ENCODE measurements around the gene FAM110A.
"Not testable (repeated sequence)": the region's sequence is repeated elsewhere in the genome, so short reads cannot be mapped to it uniquely, and the experiment has no call there.

Gene FAM110A

DNA sequence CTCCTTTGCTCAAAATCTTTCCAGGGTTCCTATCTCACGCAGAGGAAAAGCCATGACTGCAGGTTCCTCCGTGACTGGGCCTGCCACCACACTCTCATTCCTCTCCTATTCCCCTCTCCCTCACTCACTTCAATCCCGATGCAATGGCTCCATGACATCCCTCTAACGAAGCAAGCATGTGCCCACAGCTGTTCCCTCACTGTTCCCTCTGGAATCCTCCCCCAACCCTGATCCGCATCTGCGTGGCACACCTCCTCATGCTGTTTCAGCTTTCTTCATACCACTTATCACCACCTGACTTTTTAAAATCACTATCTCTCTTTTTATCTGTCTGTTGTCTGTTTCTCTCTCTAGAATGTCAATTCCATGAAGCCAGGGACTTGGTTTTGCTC lies 57.1 kb downstream of the FAM110A start:
- no peaks in the 10 kb centered on the region for H3K9me3 ChIP-seq (ENCODE audit: low read length)
- H3K36me3 ChIP-seq (ENCODE audit: insufficient read depth, low read length) = no peaks in the 10 kb centered on the region
- H2AFZ ChIP-seq (ENCODE audit: low read depth, low read length) = no peak overlapping the region
- no peak overlapping the region for H3K4me3 ChIP-seq (ENCODE audit: low read length)
- peaks cover 10% of the 10 kb centered on the region for H3K4me1 ChIP-seq (ENCODE audit: insufficient read depth, low read length)
- H3K27me3 ChIP-seq (ENCODE audit: insufficient read depth, low read length) = peaks cover under 1% of the 10 kb centered on the region

DNA sequence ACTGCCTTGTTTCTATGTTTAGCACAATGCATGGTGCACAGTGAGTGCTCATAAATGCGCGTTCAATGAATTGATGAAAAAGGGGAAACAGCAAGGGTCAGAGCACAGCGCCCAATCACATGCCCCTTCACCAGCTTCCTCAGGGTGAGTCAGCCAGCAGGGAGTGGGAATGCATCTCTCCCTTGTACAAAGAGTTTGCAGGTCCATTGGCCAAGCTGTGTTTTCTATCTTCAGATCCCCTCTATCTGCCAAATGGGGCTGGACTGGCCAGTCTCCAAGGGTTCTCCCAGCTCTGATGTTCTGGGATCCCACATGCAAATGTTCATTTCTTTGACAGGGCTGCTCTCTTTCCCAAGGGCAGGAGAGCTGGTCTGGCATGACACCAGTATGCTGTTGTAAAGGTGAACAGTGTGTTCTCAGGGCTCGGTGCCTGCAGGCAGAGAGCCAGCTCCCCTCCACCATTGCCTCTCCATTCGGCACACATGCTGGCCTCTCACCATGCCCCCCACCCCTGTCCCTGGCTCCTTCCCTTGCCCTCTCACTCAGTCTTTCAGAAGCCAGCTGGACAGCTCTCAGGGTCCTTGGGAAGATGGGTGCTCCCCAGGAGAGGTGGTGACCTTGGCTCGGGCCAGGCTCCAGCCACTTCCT lies 57.7 kb downstream of the FAM110A start:
- Histone ChIP-seq H3K36me3 (ENCODE audit: insufficient read depth, low read length) (no peaks in the 10 kb centered on the region), H3K27me3 (ENCODE audit: insufficient read depth, low read length) (no peaks in the 10 kb centered on the region), H2AFZ (ENCODE audit: low read depth, low read length) (no peak overlapping the region), H3K4me1 (ENCODE audit: insufficient read depth, low read length) (peaks cover 10% of the 10 kb centered on the region), H3K9me3 (ENCODE audit: low read length) (no peaks in the 10 kb centered on the region), H3K4me3 (ENCODE audit: low read length) (no peak overlapping the region)

DNA sequence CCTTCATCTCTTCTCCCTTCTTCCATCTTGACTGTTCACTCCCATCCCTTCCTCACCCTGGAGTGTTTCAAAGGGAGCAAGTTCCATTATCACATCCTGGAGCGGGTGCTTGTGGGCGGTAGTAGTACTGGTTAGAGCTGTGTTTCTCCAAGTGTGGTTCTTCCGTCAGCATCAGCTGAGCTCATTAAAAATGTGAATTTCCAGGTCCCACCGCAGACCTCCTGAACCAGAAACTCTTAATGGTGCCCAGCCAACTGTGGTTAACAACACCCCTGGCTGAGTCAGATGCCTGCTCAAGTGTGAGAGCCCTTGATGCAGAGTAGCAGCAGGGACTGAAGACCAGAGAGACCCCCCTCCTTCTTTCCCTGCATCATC lies 58.2 kb downstream of the FAM110A start:
- peaks cover 7% of the 10 kb centered on the region for H3K4me1 ChIP-seq (ENCODE audit: insufficient read depth, low read length)
- no peak overlapping the region for H2AFZ ChIP-seq (ENCODE audit: low read depth, low read length)
- no peaks in the 10 kb centered on the region for H3K36me3 ChIP-seq (ENCODE audit: insufficient read depth, low read length)
- no peaks in the 10 kb centered on the region for H3K27me3 ChIP-seq (ENCODE audit: insufficient read depth, low read length)
- peaks cover 1% of the 10 kb centered on the region for H3K9me3 ChIP-seq (ENCODE audit: low read length)
- no peak overlapping the region for H3K4me3 ChIP-seq (ENCODE audit: low read length)

DNA sequence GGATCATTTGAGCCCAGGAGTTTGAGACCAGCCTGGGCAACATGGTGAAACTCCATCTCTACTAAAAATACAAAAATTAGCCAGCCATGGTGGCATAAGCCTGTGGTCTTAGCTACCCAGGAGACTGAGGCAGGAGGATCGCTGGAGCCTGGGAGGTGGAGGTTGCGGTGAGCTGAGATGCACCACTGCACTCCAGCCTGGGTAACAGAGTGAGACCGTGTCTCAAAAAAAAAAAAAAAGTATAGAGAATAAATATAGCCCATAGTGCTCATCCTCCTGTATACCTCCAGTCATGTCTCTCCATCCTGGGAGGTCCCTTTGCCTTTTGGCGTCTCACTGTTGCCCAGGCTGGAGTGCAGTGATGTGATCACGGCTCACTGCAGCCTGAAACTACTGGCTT lies 58.9 kb downstream of the FAM110A start:
- not testable (repeated sequence) for H3K4me3 ChIP-seq (ENCODE audit: low read length); H2AFZ ChIP-seq (ENCODE audit: low read depth, low read length); H3K4me1 ChIP-seq (ENCODE audit: insufficient read depth, low read length); H3K27me3 ChIP-seq (ENCODE audit: insufficient read depth, low read length); H3K9me3 ChIP-seq (ENCODE audit: low read length); H3K36me3 ChIP-seq (ENCODE audit: insufficient read depth, low read length)

Measured in neuron (in vitro differentiated cells).